Limb (tissue), 2 donors: ENCODE data around the gene CDC42EP4.
"Not testable (repeated sequence)": the region's sequence is repeated elsewhere in the genome, so short reads cannot be mapped to it uniquely, and the experiment has no call there.

ENCODE experiments used
- DNase-seq, 2 donors: peaks; one replicate each; pipeline ENCODE4 v3.0.0-alpha.2; 2016; ENCODE audit errors: extremely low spot score in 2 of 2

CDC42EP4 gene

GRCh38 chr17:73343168-73343634 is 31.4 kb upstream of the CDC42EP4 start:
- DNase-seq: peak; percentile 88 to 93

- DNase-seq: no peak
Observed at GRCh38 chr17:73342541-73343167, 30.9 kb upstream of the CDC42EP4 start.

GRCh38 chr17:73342050-73342522 is 30.3 kb upstream of the CDC42EP4 start:
- peak; percentile 57 to 84 for DNase-seq

- DNase-seq: no peak
Observed at GRCh38 chr17:73341350-73342049, 29.7 kb upstream of the CDC42EP4 start.

- no peak for DNase-seq
Observed at GRCh38 chr17:73340093-73340596, 28.3 kb upstream of the CDC42EP4 start.

GRCh38 chr17:73338566-73339197 is 26.9 kb upstream of the CDC42EP4 start:
- no peak for DNase-seq

GRCh38 chr17:73338050-73338521 is 26.3 kb upstream of the CDC42EP4 start:
- no peak for DNase-seq

- DNase-seq: no peak
Observed at GRCh38 chr17:73337330-73337710, 25.5 kb upstream of the CDC42EP4 start.

- no peak for DNase-seq
Observed at GRCh38 chr17:73336408-73337329, 24.9 kb upstream of the CDC42EP4 start.

GRCh38 chr17:73335591-73336407 is 24.0 kb upstream of the CDC42EP4 start:
- no peak for DNase-seq

- DNase-seq: no peak
Observed at GRCh38 chr17:73334771-73335513, 23.1 kb upstream of the CDC42EP4 start.

- not testable (repeated sequence) for DNase-seq
Observed at GRCh38 chr17:73333445-73333844, 21.6 kb upstream of the CDC42EP4 start.

- no peak for DNase-seq
Observed at GRCh38 chr17:73331060-73331459, 19.3 kb upstream of the CDC42EP4 start.

- DNase-seq: no peak
Observed at GRCh38 chr17:73327676-73328075, 15.9 kb upstream of the CDC42EP4 start.

- DNase-seq: no peak
Observed at GRCh38 chr17:73325527-73325842, 13.7 kb upstream of the CDC42EP4 start.

- peak in 1 of 2 donors; percentile 29 for DNase-seq
Observed at GRCh38 chr17:73324711-73325526, 13.1 kb upstream of the CDC42EP4 start.

GRCh38 chr17:73324160-73324475 is 12.3 kb upstream of the CDC42EP4 start:
- DNase-seq: peak in 1 of 2 donors; percentile 71

GRCh38 chr17:73323409-73324159 is 11.8 kb upstream of the CDC42EP4 start:
- no peak for DNase-seq
